ENCODE results near the gene STARD8.

STARD8 gene

GRCh38 chrX:68690936-68691501 is 43.6 kb downstream of the STARD8 start:
- no peak for DNase-seq (ENCODE audit: low read depth in 2 of 2)

- DNase-seq (ENCODE audit: low read depth in 2 of 2), result no peak
Observed at GRCh38 chrX:68691921-68692320, 44.5 kb downstream of the STARD8 start.

GRCh38 chrX:68692651-68693050 is 45.2 kb downstream of the STARD8 start:
- no peak for DNase-seq (ENCODE audit: low read depth in 2 of 2)

- no peak for DNase-seq (ENCODE audit: low read depth in 2 of 2)
Observed at GRCh38 chrX:68693481-68694434, 46.3 kb downstream of the STARD8 start.

GRCh38 chrX:68694435-68695205 is 47.2 kb downstream of the STARD8 start:
- DNase-seq (ENCODE audit: low read depth in 2 of 2), result no peak

- no peak for DNase-seq (ENCODE audit: low read depth in 2 of 2)
Observed at GRCh38 chrX:68695206-68695845, 47.9 kb downstream of the STARD8 start.

GRCh38 chrX:68696267-68696990 is 49.0 kb downstream of the STARD8 start:
- DNase-seq (ENCODE audit: low read depth in 2 of 2), result no peak

- no peak for DNase-seq (ENCODE audit: low read depth in 2 of 2)
Observed at GRCh38 chrX:68697036-68697435, 49.6 kb downstream of the STARD8 start.

GRCh38 chrX:68697465-68698125 is 50.1 kb downstream of the STARD8 start:
- DNase-seq (ENCODE audit: low read depth in 2 of 2), result no peak

GRCh38 chrX:68698942-68699341 is 51.5 kb downstream of the STARD8 start:
- no peak for DNase-seq (ENCODE audit: low read depth in 2 of 2)

GRCh38 chrX:68699960-68700746 is 52.7 kb downstream of the STARD8 start:
- DNase-seq (ENCODE audit: low read depth in 2 of 2), result no peak

- DNase-seq (ENCODE audit: low read depth in 2 of 2), result no peak
Observed at GRCh38 chrX:68703369-68703768, 55.9 kb downstream of the STARD8 start.

GRCh38 chrX:68703846-68704245 is 56.4 kb downstream of the STARD8 start:
- DNase-seq (ENCODE audit: low read depth in 2 of 2), result no peak

- DNase-seq (ENCODE audit: low read depth in 2 of 2), result no peak
Observed at GRCh38 chrX:68705986-68706385, 58.5 kb downstream of the STARD8 start.

GRCh38 chrX:68708503-68709290 is 61.2 kb downstream of the STARD8 start:
- no peak for DNase-seq (ENCODE audit: low read depth in 2 of 2)

- DNase-seq (ENCODE audit: low read depth in 2 of 2), result no peak
Observed at GRCh38 chrX:68710870-68711576, 63.6 kb downstream of the STARD8 start.

GRCh38 chrX:68711845-68712244 is 64.4 kb downstream of the STARD8 start:
- DNase-seq (ENCODE audit: low read depth in 2 of 2), result no peak

GRCh38 chrX:68714856-68715255 is 67.4 kb downstream of the STARD8 start:
- no peak for DNase-seq (ENCODE audit: low read depth in 2 of 2)
